Activated effector memory CD4-positive, alpha-beta T cell treated with anti-CD3 and anti-CD28 coated beads, Interleukin-2, amount 50 U/mL, for 16 hours (primary cell): Measurements from ENCODE around the gene FBRSL1.

ENCODE experiments used
- DNase-seq: peaks from one replicate; pipeline ENCODE4 v3.0.0-alpha.2; 2020

The FBRSL1 gene

DNA sequence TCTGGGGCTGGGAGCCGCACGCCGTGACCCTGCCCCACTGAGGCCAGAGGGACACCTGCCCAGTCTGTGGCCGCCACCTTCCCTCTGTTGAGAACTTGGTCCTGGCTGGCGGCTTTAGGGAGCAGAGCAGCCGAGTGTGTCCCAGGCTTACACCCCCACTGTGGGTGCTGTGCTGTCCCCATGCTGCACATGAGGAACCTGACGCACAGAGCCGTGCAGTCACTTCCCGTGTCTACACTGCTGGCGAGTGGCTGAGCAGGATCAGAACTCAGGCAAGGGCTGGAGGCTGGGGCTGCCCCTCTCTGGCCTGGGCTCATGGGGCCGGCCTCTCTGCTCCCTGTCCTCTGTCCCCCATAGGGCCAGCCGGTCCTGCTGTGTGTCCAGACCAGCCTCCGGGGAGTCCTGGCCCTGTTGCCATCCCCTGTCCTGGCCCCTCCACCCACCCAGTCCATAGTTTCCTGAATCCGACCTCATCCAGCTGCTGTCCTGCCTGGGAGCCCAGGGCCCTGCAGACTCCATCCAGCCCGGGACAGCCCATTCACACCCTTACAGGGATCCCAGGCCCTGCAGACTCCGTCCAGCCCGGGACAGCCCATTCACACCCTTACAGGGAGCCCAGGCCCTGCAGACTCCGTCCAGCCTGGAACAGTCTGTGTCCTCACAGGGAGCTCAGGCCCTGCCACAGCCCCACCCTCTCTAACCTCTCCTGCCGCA is 10.3 kb downstream of the FBRSL1 start:
- DNase-seq = no peak

DNA sequence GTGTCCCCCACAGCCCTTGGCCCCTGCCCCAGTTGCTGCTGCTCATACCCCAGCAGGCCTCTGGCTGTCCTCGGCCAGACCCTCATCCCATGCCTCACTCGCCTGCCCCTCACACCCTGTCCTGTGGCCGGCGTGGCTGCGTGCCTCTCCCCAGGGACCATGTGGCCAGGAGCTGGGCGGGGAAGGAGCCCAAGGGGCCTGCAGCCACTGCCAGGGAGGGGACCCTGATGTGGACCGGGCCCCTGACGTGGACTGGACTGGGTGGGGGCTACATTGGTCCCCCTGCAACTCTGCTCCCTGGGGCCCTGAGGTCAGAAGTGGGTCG is 10.9 kb downstream of the FBRSL1 start:
- no peak for DNase-seq

DNA sequence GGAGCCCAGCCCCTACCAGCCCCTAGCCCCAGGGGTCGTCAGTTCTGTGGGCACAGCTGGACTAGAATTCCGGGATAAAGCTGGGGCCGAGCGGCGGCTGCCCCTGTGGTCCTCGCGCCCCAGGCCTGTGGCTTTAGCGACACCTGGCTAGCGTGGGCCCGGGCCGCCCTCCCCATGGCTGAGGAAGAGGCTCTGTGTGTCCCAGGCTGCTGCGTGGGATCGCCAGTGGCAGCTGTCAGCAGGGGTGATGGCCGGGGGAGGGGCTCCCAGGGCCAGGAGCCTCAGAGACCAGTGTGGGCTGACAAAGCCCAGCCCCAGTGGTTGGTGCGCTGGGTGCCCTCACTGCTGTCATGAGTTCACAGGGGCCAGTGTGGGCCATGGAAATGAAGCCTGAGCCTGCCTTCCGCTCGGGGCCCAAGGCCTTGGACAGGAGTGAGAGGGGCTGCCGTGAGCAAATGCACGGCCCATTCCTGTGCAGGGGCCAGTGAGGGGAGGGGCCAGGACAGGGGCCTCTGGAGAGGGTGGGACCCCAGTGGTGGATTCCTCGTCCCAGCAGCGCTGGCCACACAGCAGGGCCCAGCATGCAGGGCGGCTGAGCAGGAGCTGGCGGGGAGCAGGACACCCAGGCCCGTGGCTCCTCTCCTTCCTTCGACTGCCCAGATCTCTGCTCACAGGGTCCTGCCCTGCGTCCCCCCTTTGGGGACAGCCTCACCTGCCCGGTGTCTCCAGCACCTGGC is 11.4 kb downstream of the FBRSL1 start:
- no peak for DNase-seq

DNA sequence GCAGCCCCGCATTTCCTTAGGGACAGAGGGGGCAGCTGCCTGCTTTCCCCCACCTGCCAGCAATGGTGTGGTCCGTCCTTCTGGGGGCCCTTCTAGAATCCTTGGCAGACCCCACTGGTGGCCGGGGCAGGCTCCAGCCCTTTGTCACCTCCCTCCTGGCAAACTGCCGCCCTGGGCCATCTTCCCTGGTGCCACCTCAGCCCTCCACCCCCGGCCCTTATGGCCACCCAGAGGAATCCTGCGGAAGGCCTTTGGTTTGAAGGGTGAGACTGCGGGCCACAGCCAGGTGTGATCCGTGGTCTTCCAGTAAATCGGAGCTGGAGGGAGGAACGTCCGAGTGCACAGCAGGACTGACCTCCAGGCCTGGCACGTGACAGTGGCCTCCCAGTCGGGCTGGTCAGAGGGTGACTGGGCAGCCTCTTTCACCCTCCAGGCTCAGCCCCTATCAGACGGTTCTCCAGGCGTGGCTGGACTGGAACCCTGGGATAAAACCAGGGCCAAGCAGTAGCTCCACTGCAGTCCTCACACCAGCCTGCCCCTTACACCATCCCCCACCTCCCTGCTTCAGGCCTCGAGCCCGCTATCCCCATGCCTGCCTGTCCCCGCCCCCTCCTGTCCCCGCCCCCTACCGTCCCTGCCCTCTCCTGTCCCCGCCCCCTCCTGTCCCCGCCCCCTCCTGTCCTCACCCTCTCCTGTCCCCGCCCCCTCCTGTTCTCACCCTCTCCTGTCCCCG is 12.4 kb downstream of the FBRSL1 start:
- DNase-seq = no peak

DNA sequence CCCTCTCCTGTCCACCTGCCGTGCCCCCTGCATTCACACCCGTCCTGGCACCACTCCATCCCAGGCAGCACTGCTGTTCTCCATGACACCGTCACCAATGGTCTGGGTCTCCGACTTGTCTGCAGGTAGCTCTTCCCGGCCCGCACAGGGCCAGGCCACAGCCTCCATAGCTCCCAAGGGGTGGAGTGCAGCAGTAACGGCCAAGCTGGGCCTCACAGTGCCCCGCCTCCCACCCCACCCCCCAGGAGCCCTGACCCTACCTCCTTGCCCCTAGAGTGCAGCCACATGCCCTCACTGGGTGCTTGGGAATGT is 12.9 kb downstream of the FBRSL1 start:
- DNase-seq = no peak

DNA sequence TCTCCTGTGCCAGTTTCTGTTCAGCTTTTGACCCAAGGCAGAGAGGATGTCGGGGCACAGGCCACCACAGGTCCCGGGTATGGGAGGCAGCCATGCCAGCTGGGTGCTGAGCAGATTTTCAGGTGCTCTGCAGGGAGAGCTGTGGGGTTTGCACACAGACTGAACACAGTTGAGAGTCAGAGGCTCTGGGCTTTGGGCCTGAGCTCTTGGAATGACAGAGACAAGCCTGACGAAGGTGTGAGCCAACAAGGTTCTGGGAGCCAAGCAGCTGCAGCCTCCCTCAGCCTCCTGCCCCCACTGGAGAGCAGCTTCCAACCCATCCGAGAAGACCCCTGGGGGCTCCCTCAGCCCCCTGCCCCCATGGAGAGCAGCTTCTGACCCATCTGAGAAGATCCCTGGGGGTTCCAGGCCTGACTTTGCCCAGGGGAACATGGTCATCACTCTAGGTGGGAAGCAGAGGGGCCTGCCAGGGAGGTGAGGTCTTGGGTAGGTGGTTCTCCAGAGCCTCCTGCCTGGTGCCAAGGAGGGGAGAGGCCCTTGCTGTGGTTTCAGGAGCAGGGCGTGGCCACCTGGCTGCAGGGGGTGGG is 13.8 kb downstream of the FBRSL1 start:
- DNase-seq = no peak

DNA sequence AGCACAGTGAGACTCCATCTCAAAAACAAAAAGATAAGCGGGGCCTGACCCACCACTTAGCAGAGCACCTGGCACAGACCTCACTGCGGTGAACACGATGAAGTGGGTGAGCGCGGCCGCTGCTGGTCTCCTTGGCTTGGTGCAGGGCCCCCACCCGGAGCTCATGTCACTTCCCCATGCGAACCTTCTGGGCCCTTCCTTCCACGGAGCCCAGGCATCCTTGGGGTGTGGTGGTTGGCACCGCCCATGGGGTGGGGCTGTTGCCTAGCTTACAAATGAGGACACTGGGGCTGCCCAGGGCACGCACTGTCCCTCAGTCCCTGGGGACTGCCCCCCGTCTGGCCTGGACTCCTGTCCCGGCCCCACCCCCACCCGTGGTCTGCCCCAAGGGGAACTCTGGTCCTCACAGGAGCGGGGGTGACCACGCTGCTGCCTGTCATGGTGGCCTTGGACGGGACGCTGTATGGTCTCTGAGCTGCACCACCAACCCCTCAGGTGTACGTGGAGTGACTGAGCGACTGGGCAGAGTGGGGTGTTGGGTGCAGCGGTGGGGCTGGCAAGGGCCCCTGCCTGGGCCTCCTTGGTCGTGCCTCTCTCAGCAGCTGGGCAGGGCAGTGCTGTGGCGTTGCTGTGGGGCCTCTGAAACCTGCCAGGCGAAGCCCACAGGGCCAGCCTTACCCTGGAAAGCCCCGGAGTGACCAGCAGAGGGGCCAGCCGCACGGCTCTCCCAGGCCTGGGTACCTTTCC is 15.3 kb downstream of the FBRSL1 start:
- no peak for DNase-seq

DNA sequence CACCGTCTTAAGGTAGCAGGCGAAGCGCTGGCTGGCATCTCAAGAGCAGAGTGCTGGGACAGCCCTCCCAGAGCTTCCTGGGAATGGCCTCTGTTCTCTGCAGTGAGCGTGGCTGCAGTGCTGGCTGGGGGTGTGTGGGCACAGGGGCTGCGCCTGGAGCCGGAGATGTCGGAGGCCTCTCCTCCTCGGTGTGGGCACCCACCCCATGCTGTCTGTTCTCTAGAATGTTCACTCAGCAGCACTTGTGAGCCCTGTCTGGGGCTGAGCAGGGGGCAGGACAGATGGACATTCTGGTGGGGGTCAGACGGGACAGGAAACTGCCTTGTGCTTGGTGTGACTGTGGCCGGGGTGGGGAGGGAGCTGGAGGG is 15.9 kb downstream of the FBRSL1 start:
- no peak for DNase-seq

DNA sequence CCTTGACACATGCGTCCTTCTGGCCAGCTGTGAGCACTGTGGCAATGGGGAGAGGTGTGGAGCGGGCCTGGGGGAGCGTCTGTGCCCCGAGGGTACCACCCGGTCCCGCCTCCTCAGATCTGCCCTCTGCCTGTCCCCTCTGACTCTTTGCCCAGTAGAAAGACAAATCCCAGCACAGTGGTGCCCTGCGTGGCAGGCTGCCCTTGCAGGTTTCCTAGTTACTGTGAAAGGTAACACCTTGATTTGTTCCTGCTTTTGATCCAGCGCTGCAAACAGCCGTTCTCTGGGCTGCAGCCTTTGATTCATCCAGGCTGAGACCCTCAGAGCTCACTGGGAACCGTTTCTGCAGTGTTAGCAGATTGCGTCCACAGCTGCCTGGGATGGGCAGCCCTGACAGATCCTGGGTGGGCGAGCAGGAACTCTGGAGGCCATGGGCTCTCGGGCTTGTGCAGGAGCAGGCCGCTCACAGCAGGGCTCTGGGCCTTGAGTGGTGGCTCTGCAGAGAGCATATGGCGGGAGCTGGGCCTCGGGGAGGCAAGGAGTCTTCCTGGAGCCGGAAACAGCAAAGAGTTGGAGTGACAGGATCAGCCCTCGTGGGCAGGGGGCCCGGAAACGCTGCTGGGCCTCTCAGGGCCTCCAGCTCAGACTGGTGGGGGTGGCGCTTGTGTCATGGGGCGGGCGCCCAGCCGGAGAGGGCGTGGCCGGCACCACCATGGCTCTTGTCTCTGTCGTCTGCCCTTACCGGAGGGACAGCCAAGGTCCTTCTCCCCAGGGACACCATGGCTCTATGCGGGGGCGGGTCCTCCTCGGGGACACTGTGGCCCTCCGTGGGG is 16.6 kb downstream of the FBRSL1 start:
- peak; percentile 83 for DNase-seq

DNA sequence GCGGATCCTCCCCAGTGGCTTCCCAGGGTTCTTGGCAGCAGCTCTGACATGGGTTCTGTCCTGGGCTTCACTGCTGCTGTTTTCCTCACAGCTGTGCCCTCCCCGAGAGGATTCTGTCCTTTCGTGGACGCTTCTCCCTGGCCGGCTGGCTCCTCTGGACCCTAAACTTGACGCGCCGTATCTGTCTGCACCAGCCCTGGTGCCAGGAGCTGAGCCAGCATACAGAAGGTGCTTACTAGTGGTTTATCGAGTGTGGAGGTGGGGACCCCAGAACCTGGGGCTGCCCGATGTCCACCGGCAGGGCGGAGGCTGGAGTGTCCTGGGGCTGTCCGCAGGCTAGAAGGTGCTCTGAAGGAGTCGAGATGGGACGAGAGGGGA is 17.2 kb downstream of the FBRSL1 start:
- DNase-seq = no peak

DNA sequence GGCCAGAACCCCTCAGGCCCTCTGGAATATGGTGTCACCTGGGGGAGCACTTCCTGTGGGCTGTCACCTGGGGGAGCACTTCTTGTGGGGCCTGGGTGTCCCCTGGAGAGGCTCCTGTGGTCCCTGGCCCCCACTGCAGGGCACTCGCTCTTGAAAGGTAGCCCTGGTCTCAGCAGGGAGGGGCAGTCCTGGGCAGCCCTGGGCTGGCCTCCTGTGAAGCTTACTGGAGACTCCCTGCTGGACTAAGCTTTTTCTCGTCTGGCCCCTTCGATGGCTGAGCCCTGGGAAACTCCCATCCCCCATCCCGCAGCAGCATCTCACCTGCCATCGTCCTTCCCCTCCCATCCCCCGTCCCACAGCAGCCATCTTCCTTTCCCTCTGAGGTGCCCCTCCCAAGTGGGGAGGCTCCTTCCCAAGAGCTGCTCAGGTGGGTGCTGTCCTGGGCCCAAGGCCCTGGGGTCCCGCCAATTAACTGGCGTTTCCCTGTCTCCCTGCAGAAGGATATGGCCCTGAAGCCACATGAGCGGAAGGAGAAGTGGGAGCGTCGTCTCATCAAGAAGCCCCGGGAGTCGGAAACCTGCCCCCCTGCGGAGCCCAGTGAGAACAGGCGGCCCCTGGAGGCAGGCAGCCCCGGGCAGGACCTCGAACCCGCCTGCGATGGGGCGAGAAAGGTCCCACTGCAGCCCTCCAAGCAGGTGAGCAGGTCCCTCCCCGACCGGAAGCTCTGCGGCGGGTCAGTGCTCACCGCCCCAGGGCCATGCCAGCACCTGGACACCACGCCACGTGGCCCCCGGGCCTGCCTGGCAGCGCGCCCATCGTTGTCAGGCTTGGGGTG is 17.9 kb downstream of the FBRSL1 start:
- DNase-seq = no peak

DNA sequence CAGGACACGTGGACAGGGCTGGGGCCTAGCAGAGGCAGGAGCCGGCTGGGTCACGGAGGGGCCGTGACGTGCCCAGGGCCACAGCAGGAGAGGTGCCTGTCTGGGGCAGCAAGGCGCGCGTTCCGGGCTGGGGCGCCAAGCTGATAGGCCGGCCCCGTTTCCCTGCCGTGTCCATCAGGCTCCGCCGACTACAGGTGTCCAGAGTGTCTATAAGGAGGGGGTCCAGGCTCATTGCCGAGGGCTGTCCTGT is 18.5 kb downstream of the FBRSL1 start:
- DNase-seq = no peak

DNA sequence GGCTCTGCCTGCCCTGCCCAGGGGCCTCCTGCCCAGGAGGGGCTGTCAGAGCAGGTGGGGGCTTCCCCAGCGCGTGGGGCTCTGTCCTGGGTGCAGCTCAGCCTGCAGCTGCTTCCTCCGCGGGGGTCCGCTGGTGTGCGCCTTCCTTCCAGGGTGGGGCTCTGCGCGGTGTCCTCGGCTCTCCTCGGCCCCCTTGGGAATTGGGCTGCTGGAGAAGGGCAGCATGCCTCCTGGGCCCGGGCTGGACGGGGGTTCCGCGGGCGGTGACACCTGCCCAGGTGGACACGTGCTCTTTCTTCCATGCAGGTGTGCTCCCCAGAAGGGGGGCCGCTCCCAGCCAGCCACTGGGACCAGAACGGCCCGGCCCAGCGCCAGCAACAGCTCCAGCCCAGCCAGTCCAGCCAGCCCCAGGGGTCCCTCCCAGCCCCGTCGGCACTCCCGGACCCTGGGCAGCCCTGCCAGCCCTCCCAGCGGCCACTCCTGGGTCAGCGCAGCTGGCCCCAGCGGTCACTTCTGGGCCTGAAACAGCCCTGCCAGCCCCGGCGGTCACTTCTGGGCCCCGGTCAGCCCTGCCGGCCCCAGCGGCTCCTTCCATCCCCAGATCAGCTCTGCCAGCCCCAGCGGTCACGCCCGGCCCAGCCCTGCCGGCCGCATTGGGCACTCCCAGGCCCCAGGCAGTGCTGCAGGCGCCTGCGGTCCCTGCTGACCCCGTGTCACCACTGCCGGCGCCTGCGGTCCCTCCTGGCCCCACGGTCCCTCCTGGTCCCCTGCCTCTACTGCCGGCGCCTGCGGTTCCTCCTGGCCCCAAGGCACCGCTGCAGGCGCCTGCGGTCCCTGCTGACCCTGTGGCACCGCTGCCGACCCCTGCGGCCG is 19.1 kb downstream of the FBRSL1 start:
- no peak for DNase-seq

DNA sequence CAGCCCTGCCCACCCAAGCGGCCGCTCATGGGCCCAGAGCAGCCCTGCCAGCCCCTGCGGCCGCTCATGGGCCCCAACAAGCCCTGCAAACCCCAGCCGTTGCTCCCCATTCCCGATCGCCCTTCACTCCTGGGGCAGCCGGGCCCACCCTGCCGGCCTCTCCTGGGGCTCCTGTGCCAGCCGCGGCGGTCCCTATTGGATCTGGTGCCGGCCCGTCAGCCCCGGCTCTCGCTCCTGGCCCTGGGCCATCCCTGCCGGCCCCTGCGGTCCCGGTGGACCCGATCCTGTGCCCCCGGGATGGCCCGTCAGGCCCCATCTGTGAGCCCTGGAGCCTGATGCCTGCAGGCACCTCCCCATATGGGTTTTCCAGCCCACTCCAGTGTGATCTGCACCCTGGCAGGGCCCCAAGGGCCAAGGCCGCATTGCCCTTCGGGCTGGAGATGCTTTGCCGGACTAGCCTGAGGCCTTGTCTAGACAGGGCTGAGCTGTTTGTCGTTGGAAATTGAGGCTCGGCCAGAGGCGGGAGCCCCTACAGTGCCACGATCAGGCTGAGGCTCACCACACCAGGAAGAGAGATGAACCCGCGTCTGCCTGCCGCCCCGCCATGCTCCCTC is 20.3 kb downstream of the FBRSL1 start:
- DNase-seq = no peak

DNA sequence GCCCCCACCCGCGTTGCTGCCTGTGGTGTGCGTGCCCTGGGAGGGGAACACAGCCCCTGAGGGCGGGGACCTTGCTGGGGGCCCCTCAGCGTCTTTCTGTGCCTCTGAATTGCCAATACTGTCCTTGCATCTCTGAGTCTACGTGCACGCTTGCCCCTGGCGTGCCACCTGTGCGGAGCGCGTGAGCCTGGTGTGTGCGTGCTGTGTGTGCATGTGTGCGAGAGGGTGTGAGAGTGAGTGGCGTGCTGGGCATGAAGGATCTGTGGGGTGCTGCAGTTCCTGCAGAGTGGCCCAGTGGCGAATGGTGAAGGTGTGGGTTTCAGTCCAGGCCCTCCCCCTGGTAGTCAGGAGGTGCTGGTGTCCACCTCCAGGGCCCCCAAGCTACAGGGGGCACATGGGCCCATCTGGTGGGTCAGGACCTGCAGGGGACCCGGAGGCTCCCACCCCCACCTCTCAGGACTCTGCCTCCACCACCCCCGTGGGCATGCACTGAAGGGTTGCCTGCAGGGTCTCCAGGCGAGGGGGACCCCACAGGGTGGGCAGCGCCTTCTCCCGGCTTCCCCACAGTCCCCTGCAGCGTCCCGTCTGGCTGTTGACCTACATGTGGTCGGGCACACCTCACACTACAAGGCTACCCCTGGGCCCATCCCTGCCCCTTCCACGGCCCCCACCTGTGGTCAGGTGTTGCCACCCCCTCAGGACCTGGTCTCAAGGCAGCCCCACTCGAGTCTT is 21.0 kb downstream of the FBRSL1 start:
- no peak for DNase-seq

DNA sequence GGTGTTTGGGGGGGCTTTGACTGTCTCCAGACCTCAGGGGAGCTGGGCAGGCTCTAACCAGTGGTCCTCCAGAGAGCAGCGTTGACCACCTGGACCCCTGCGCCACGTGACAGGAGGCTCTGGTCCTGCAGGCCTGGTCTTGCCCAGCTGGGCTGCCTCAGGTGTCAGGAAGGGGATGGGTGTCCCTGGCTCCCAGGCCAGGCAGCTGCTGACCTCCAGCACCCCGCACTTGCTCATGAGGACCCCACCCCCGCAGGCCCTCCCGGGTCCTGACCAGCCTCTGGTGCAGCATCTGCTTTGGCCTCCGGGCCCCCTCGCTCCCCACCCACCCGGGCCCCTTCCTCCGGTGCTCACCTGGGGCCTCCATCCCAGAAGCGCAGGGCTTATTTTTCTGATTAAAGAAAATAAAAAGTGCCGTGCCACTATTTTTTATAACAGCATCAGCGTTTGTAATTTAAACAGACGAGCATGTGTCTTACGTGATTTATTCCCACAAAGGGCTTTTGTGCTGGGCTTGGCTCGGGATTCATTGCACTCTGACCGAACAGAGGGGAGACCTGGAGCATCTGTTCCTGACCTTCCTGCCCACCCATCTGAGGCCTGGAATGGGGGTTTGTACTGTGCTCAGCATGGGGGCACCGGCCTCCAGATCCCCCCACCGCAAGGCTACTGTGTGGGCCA is 21.7 kb downstream of the FBRSL1 start:
- no peak for DNase-seq

DNA sequence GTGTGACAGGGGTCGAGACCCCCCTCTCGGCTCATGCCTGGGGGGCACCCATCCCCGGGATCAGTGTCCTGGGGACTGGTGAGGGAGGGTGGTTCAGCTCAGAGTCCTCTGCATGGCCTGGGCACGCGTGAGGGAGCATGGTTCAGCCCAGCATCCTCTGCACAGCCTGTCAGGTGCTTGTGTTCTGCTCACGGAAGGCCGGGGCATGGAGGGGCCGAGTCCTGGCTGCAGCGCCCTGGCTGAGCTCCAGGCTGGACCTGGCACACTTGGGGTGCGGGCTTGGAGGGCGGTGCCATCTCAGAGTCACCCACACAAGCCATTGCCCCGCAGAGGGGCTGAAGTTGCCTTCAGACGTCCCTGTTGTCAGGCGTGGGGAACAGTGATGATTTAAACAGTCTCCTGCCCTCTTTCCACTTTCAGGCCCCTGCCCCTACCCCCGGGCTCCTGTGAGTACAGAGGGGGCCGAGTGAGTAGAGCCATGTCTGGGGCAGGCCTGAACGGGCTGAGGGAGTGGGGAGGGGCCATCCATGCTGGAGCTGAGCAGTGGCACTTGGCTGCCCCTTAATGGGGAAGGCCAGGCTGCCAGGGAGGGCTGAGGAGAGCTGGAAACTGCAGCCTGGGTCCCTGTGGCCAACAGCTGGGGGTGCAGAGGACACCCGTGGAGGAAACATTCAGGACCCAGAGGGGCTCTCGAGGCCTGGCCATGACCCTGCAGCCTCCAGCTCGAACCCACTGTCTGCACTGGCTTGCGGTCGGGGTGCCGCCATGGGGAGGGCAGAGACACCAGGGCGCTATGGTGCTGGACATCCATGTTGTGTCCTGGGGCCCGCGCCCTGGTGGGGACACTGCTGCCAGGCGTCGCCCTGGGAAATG is 22.5 kb downstream of the FBRSL1 start:
- DNase-seq = no peak

DNA sequence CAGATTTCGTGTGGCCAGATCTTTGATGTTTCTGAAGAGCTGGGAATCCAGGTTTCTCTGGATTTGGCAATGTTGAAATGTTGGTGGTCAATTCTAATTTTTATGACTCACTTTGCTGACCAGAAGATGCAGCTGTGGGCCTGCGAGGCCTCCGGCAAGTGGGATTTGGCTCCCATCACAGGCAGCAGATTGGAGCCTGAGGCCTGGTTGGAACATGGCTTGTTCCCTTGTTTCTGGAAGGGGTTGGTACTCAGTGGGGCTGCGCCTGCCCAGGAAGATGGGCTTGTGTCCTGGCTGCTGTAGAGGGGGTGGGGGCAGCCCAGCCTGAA is 23.1 kb downstream of the FBRSL1 start:
- no peak for DNase-seq
